ENCODE data around the gene NFE2L1.
"Not testable (repeated sequence)": the region's sequence is repeated elsewhere in the genome, so short reads cannot be mapped to it uniquely, and the experiment has no call there.

The NFE2L1 gene

GRCh38 chr17:48047741-48048383 is at the start of gene NFE2L1:
NFE2L1 (plus strand) TSS chr17:48048359; CDS start chr17:48051119, 2,760 bp downstream.
- DNase-seq (ENCODE audit: low read depth in 2 of 2): peak; percentile 97 to 98

GRCh38 chr17:47999582-47999981 is 48.6 kb upstream of the NFE2L1 start:
- no peak for DNase-seq (ENCODE audit: low read depth in 2 of 2)

- DNase-seq (ENCODE audit: low read depth in 2 of 2): no peak
Measured at GRCh38 chr17:48001197-48001596, 47.0 kb upstream of the NFE2L1 start.

GRCh38 chr17:48001657-48002056 is 46.5 kb upstream of the NFE2L1 start:
- not testable (repeated sequence) for DNase-seq (ENCODE audit: low read depth in 2 of 2)

- DNase-seq (ENCODE audit: low read depth in 2 of 2): no peak
Measured at GRCh38 chr17:48002266-48002915, 45.8 kb upstream of the NFE2L1 start.

- no peak for DNase-seq (ENCODE audit: low read depth in 2 of 2)
Measured at GRCh38 chr17:48002916-48003416, 45.2 kb upstream of the NFE2L1 start.

- no peak for DNase-seq (ENCODE audit: low read depth in 2 of 2)
Measured at GRCh38 chr17:48003417-48004151, 44.6 kb upstream of the NFE2L1 start.

GRCh38 chr17:48004983-48005382 is 43.2 kb upstream of the NFE2L1 start:
- no peak for DNase-seq (ENCODE audit: low read depth in 2 of 2)

- DNase-seq (ENCODE audit: low read depth in 2 of 2): no peak
Measured at GRCh38 chr17:48006936-48007709, 41.0 kb upstream of the NFE2L1 start.

GRCh38 chr17:48010193-48010592 is 38.0 kb upstream of the NFE2L1 start:
- no peak for DNase-seq (ENCODE audit: low read depth in 2 of 2)

- peak in 1 of 2 donors; percentile 13 for DNase-seq (ENCODE audit: low read depth in 2 of 2)
Measured at GRCh38 chr17:48011405-48012150, 36.6 kb upstream of the NFE2L1 start.

GRCh38 chr17:48012151-48012520 is 36.0 kb upstream of the NFE2L1 start:
- DNase-seq (ENCODE audit: low read depth in 2 of 2): peak; percentile 30 to 53

GRCh38 chr17:48012654-48013053 is 35.5 kb upstream of the NFE2L1 start:
- no peak for DNase-seq (ENCODE audit: low read depth in 2 of 2)

GRCh38 chr17:48013876-48014594 is 34.1 kb upstream of the NFE2L1 start:
- no peak for DNase-seq (ENCODE audit: low read depth in 2 of 2)

GRCh38 chr17:48014595-48015111 is 33.5 kb upstream of the NFE2L1 start:
- no peak for DNase-seq (ENCODE audit: low read depth in 2 of 2)

GRCh38 chr17:48016112-48016511 is 32.0 kb upstream of the NFE2L1 start:
- DNase-seq (ENCODE audit: low read depth in 2 of 2): no peak

- DNase-seq (ENCODE audit: low read depth in 2 of 2): not testable (repeated sequence)
Measured at GRCh38 chr17:48017817-48018158, 30.4 kb upstream of the NFE2L1 start.

GRCh38 chr17:48021934-48022333 is 26.2 kb upstream of the NFE2L1 start:
- no peak for DNase-seq (ENCODE audit: low read depth in 2 of 2)

- DNase-seq (ENCODE audit: low read depth in 2 of 2): no peak
Measured at GRCh38 chr17:48022901-48023300, 25.3 kb upstream of the NFE2L1 start.

GRCh38 chr17:48023400-48024148 is 24.6 kb upstream of the NFE2L1 start:
- DNase-seq (ENCODE audit: low read depth in 2 of 2): peak in 1 of 2 donors; percentile 20
